H9 (cell line): ENCODE measurements around the gene EEIG2. TPM values are rescaled to one million over a fixed set of nuclear protein-coding genes. Genes with fewer than 3 reads are reported as not detected.

Experiments
- DNase-seq: peaks from one replicate; pipeline ENCODE4 v3.0.0-alpha.2; 2017
- H2AFZ ChIP-seq: one replicate; pipeline ENCODE4 v1.6.1; 2013; ENCODE audit warnings: mild to moderate bottlenecking, low read length, control low read depth, moderate library complexity
- H2AK5ac ChIP-seq: 2 replicates; pipeline ENCODE4 v1.6.1; 2013; ENCODE audit warnings: low read length, control low read depth, mixed read lengths; ENCODE audit not compliant: insufficient read length
- H2BK120ac ChIP-seq: one replicate; pipeline ENCODE4 v1.6.1; 2013; ENCODE audit warnings: low read depth, mild to moderate bottlenecking, low read length, control low read depth, inconsistent platforms; ENCODE audit not compliant: poor library complexity, severe bottlenecking
- H2BK12ac ChIP-seq: 2 replicates; pipeline ENCODE4 v1.6.1; 2013; ENCODE audit warnings: low read length, control low read depth, mixed read lengths, low read depth; ENCODE audit not compliant: insufficient read length
- H2BK15ac ChIP-seq: 2 replicates; pipeline ENCODE4 v1.6.1; 2013; ENCODE audit warnings: low read depth, low read length, control low read depth
- H2BK20ac ChIP-seq: one replicate; pipeline ENCODE4 v1.6.1; 2013; ENCODE audit warnings: low read depth, mild to moderate bottlenecking, low read length, control low read depth, inconsistent platforms; ENCODE audit not compliant: poor library complexity, severe bottlenecking
- H2BK5ac ChIP-seq: 2 replicates; pipeline ENCODE4 v1.6.1; 2013; ENCODE audit warnings: low read length, control low read depth, mixed read lengths; ENCODE audit not compliant: insufficient read length
- H3K14ac ChIP-seq: 2 replicates; pipeline ENCODE4 v1.6.1; 2013; ENCODE audit warnings: low read length, control low read depth; ENCODE audit not compliant: insufficient read depth
- H3K18ac ChIP-seq: 2 replicates; pipeline ENCODE4 v1.6.1; 2013; ENCODE audit warnings: low read depth, mild to moderate bottlenecking, mixed read lengths, low read length, control low read depth; ENCODE audit not compliant: insufficient read length
- H3K23ac ChIP-seq: 2 replicates; pipeline ENCODE4 v1.6.1; 2013; ENCODE audit warnings: low read length, control low read depth, mixed read lengths, low read depth; ENCODE audit not compliant: insufficient read length
- H3K23me2 ChIP-seq: 2 replicates; pipeline ENCODE4 v1.6.1; 2013; ENCODE audit warnings: low read depth, mild to moderate bottlenecking, mixed read lengths, low read length, control low read depth; ENCODE audit not compliant: insufficient read length, poor library complexity, severe bottlenecking
- H3K27ac ChIP-seq: 2 replicates; pipeline ENCODE4 v1.5.1; 2013; ENCODE audit warnings: low read length, control low read depth, mixed read lengths, low read depth; ENCODE audit not compliant: insufficient read length
- H3K27me3 ChIP-seq: 2 replicates; pipeline ENCODE4 v1.6.1; 2013; ENCODE audit warnings: low read length, control low read depth, inconsistent platforms; ENCODE audit not compliant: insufficient read depth
- H3K4ac ChIP-seq: 2 replicates; pipeline ENCODE4 v1.6.1; 2013; ENCODE audit warnings: low read depth, mild to moderate bottlenecking, control low read depth, inconsistent platforms, low read length, moderate library complexity
- H3K4me1 ChIP-seq: 2 replicates; pipeline ENCODE4 v1.6.1; 2013; ENCODE audit warnings: low read length, control low read depth, inconsistent platforms; ENCODE audit not compliant: insufficient read depth
- H3K4me2 ChIP-seq: 2 replicates; pipeline ENCODE4 v1.6.1; 2013; ENCODE audit warnings: low read length, control low read depth, mixed read lengths; ENCODE audit not compliant: insufficient read length, insufficient read depth
- H3K56ac ChIP-seq: 2 replicates; pipeline ENCODE4 v1.6.1; 2013; ENCODE audit warnings: low read depth, mild to moderate bottlenecking, mixed read lengths, low read length, control low read depth; ENCODE audit not compliant: insufficient read length
- H3K79me1 ChIP-seq: 2 replicates; pipeline ENCODE4 v1.6.1; 2013; ENCODE audit warnings: low read depth, mild to moderate bottlenecking, moderate library complexity, low read length, control low read depth, inconsistent platforms; ENCODE audit not compliant: insufficient read depth, poor library complexity, severe bottlenecking
- H3K79me2 ChIP-seq: 2 replicates; pipeline ENCODE4 v1.6.1; 2013; ENCODE audit warnings: low read length, control low read depth, inconsistent platforms; ENCODE audit not compliant: insufficient read depth
- H3K9ac ChIP-seq: 2 replicates; pipeline ENCODE4 v1.6.1; 2013; ENCODE audit warnings: low read length, control low read depth, mixed read lengths; ENCODE audit not compliant: insufficient read length; ENCODE audit errors: extremely low read depth
- H3K9me3 ChIP-seq: one replicate; pipeline ENCODE4 v1.6.1; 2013; ENCODE audit warnings: low read depth, low read length, inconsistent platforms; ENCODE audit not compliant: control insufficient read depth
- H3T11ph ChIP-seq: one replicate; pipeline ENCODE4 v1.6.1; 2013; ENCODE audit warnings: mild to moderate bottlenecking, low read length, control low read depth, inconsistent platforms
- H4K20me1 ChIP-seq: one replicate; pipeline ENCODE4 v1.6.1; 2013; ENCODE audit not compliant: control insufficient read depth, insufficient read length, insufficient read depth
- H4K5ac ChIP-seq: 2 replicates; pipeline ENCODE4 v1.6.1; 2013; ENCODE audit warnings: low read depth, mild to moderate bottlenecking, mixed read lengths, low read length, control low read depth; ENCODE audit not compliant: insufficient read length
- H4K8ac ChIP-seq: replicated peaks from 2 replicates; pipeline ENCODE4 v1.6.1; 2013; ENCODE audit warnings: low read length, control low read depth, mixed read lengths, low read depth; ENCODE audit not compliant: insufficient read length
- H4K91ac ChIP-seq: 2 replicates; pipeline ENCODE4 v1.6.1; 2013; ENCODE audit warnings: low read depth, mild to moderate bottlenecking, moderate library complexity, mixed read lengths, low read length, control low read depth; ENCODE audit not compliant: insufficient read length
- H3K27ac Mint-ChIP-seq, 3 experiments: 2 replicates in 2 of 3; 3 replicates in 1 of 3; pipeline ENCODE4 v1.8.0; 2020 to 2021; ENCODE audit warnings: mixed read lengths in 3 of 3, mild to moderate bottlenecking in 1 of 3, moderate library complexity in 1 of 3
- H3K27me3 Mint-ChIP-seq: 2 replicates; pipeline ENCODE4 v1.8.0; 2021; ENCODE audit warnings: low read depth, mild to moderate bottlenecking, moderate library complexity, mixed read lengths
- H3K36me3 Mint-ChIP-seq, 3 experiments: 2 replicates in 2 of 3; 3 replicates in 1 of 3; pipeline ENCODE4 v1.8.0; 2020 to 2021; ENCODE audit warnings: low read depth in 3 of 3, mixed read lengths in 3 of 3; ENCODE audit not compliant: insufficient read depth in 1 of 3
- H3K4me1 Mint-ChIP-seq, 2 experiments: 2 replicates each; pipeline ENCODE4 v1.8.0; 2020; ENCODE audit warnings: mixed read lengths in 2 of 2
- H3K4me3 Mint-ChIP-seq, 2 experiments: 2 replicates in 1 of 2; 3 replicates in 1 of 2; pipeline ENCODE4 v1.8.0; 2020 to 2021; ENCODE audit warnings: mild to moderate bottlenecking in 2 of 2, mixed read lengths in 2 of 2, moderate library complexity in 1 of 2
- H3K9me3 Mint-ChIP-seq, 2 experiments: 2 replicates in 1 of 2; 3 replicates in 1 of 2; pipeline ENCODE4 v1.8.0; 2020; ENCODE audit warnings: mild to moderate bottlenecking in 2 of 2, mixed read lengths in 2 of 2, moderate library complexity in 1 of 2
- CTCF ChIP-seq: fragments of 200-600 bp; sonication (generic); conservative IDR thresholded peaks from 3 replicates; pipeline ENCODE4 v1.8.0; 2021; ENCODE audit warnings: antibody characterized with exemption, mild to moderate bottlenecking
- WGBS: extraction: QIAGEN DNeasy Blood & Tissue Kit; methylation state at CpG from one replicate; pipeline ENCODE4 v1.1.7; 2013; ENCODE audit warnings: missing lambda C conversion rate, low lambda C conversion rate, mixed read lengths; ENCODE audit not compliant: insufficient read length; ENCODE audit errors: extremely low coverage; 5-methylcytosine and 5-hydroxymethylcytosine counted together
- total RNA-seq: library from RNA; stranded (reverse); gene quantifications from 2 replicates; pipeline ENCODE4 v1.2.1, GENCODE V29; 2021

EEIG2 gene
- total RNA-seq, 1 experiment from 2014 or later, result 17.0 TPM

DNA sequence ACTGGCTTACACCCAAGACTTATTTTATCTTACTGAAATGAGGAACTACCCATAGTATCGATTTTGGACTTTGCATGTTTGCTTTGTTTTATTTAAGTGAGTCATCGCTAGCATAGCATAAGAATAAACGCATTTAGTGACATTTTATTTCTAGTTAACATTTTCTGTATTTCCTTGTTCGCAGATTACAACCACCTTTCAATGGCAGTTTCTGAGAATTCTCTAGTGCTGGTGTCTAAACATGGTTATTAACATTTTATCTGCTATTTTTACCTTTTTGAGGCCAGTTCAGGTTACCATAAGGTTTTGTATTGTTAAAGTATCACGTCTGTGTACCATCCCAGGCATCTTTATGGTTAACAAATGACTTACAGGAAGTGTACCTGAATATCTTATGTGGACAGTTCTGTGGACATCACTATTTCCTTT is 24.5 kb downstream of the EEIG2 start:
- no peak for TF ChIP-seq CTCF
- H3K4me1 Mint-ChIP-seq, result peaks cover 0 to 9% of the 10 kb centered on the region in 2 experiments; a peak in 2 of 4 replicates

More for the DNA sequence above, 24.5 kb downstream of the EEIG2 start:
- Histone ChIP-seq H3K4me1 (no peaks in the 10 kb centered on the region), H3K27me3 (no peaks in the 10 kb centered on the region), H3K79me1 (peaks cover 2% of the 10 kb centered on the region), H3K23ac (no peak overlapping the region), H3T11ph (no peak overlapping the region), H3K23me2 (no peaks in the 10 kb centered on the region), H3K27ac (no peak overlapping the region), H3K9ac (no peak overlapping the region), H2BK12ac (no peak overlapping the region), H3K9me3 (no peaks in the 10 kb centered on the region), H3K79me2 (no peaks in the 10 kb centered on the region), H2BK20ac (no peak overlapping the region), H4K91ac (no peak overlapping the region), H4K8ac (no peak overlapping the region), H3K18ac (no peak overlapping the region), H2AFZ (no peak overlapping the region), H4K5ac (no peak overlapping the region), H3K14ac (no peak overlapping the region), H4K20me1 (no peaks in the 10 kb centered on the region), H3K4me2 (no peak overlapping the region), H2AK5ac (no peak overlapping the region), H3K56ac (no peak overlapping the region), H2BK15ac (no peak overlapping the region), H3K4ac (no peak overlapping the region), H2BK5ac (no peak overlapping the region), H2BK120ac (no peak overlapping the region)
- DNase-seq, result no peak
- H3K36me3 Mint-ChIP-seq, result peaks cover 7 to 17% (median 7%) of the 10 kb centered on the region in 3 experiments; a peak in 6 of 7 replicates
- WGBS, result no CpG with 5 or more reads among the region's 5 CpGs
- H3K27ac Mint-ChIP-seq, result no peak overlapping the region
- no peak overlapping the region for H3K4me3 Mint-ChIP-seq
- peaks cover 14 to 22% of the 10 kb centered on the region in 2 experiments for H3K9me3 Mint-ChIP-seq
- no peaks in the 10 kb centered on the region for H3K27me3 Mint-ChIP-seq
